Measurements from ENCODE around the gene RALY.

RALY gene

GRCh38 chr20:34004790-34005457 is 11.2 kb downstream of the RALY start:
- no peak for TF ChIP-seq CTCF (conservative IDR thresholded peaks at IDR 0.05; ENCODE audit: low read depth, low read length)
- H4K20me1 ChIP-seq (ENCODE audit: insufficient read depth) = peaks cover 75% of the 10 kb centered on the region
- H3K79me2 ChIP-seq (ENCODE audit: insufficient read depth, low read depth) = peaks cover 100% of the 10 kb centered on the region

GRCh38 chr20:34006619-34007018 is 12.9 kb downstream of the RALY start:
- no peaks in the 10 kb centered on the region for H3K27me3 ChIP-seq (ENCODE audit: insufficient read depth, low read depth)
- H4K20me1 ChIP-seq (ENCODE audit: insufficient read depth) = peaks cover 78% of the 10 kb centered on the region
- no peak overlapping the region for H2AFZ ChIP-seq (ENCODE audit: low read depth)
- H3K36me3 ChIP-seq (ENCODE audit: insufficient read depth) = no peaks in the 10 kb centered on the region
- H3K9ac ChIP-seq = no peak overlapping the region
- no peak overlapping the region for H3K27ac ChIP-seq
- no peak overlapping the region for H3K4me2 ChIP-seq
- TF ChIP-seq CTCF (conservative IDR thresholded peaks at IDR 0.05; ENCODE audit: low read depth, low read length) = no peak
- peaks cover 53% of the 10 kb centered on the region for H3K4me1 ChIP-seq (ENCODE audit: low read depth, poor library complexity, severe bottlenecking)
- no peak overlapping the region for H3K4me3 ChIP-seq (IDR thresholded peaks at IDR 0.05; ENCODE audit: insufficient read depth, low read depth, low read length)
- peaks cover 100% of the 10 kb centered on the region for H3K79me2 ChIP-seq (ENCODE audit: insufficient read depth, low read depth)

More at GRCh38 chr20:34004790-34005457, 11.2 kb downstream of the RALY start:
- Histone ChIP-seq H3K9ac (no peak overlapping the region), H3K36me3 (ENCODE audit: insufficient read depth) (no peaks in the 10 kb centered on the region), H3K4me1 (ENCODE audit: low read depth, poor library complexity, severe bottlenecking) (peaks cover 50% of the 10 kb centered on the region), H3K4me3 (IDR thresholded peaks at IDR 0.05; ENCODE audit: insufficient read depth, low read depth, low read length) (no peak overlapping the region), H3K27ac (no peak overlapping the region), H2AFZ (ENCODE audit: low read depth) (no peak overlapping the region), H3K27me3 (ENCODE audit: insufficient read depth, low read depth) (no peaks in the 10 kb centered on the region), H3K4me2 (no peak overlapping the region)

- H3K27me3 ChIP-seq (ENCODE audit: insufficient read depth, low read depth) = no peaks in the 10 kb centered on the region
- no peak overlapping the region for H3K27ac ChIP-seq
- no peak overlapping the region for H3K4me3 ChIP-seq (IDR thresholded peaks at IDR 0.05; ENCODE audit: insufficient read depth, low read depth, low read length)
- H2AFZ ChIP-seq (ENCODE audit: low read depth) = no peak overlapping the region
- peaks cover 77% of the 10 kb centered on the region for H4K20me1 ChIP-seq (ENCODE audit: insufficient read depth)
- H3K4me1 ChIP-seq (ENCODE audit: low read depth, poor library complexity, severe bottlenecking) = peaks cover 71% of the 10 kb centered on the region
- H3K79me2 ChIP-seq (ENCODE audit: insufficient read depth, low read depth) = peaks cover 100% of the 10 kb centered on the region
- no peak overlapping the region for H3K4me2 ChIP-seq
- H3K9ac ChIP-seq = no peak overlapping the region
- no peaks in the 10 kb centered on the region for H3K36me3 ChIP-seq (ENCODE audit: insufficient read depth)
- TF ChIP-seq CTCF (conservative IDR thresholded peaks at IDR 0.05; ENCODE audit: low read depth, low read length) = no peak
These were observed 14.8 kb downstream of the RALY start for GRCh38 chr20:34008477-34008876.

- Histone ChIP-seq H3K9ac (no peak overlapping the region), H3K27ac (no peak overlapping the region), H3K4me2 (no peak overlapping the region)
These were observed 16.8 kb downstream of the RALY start for GRCh38 chr20:34010405-34010931.

More at GRCh38 chr20:34010405-34010931, 16.8 kb downstream of the RALY start:
- Histone ChIP-seq H4K20me1 (ENCODE audit: insufficient read depth) (peaks cover 64% of the 10 kb centered on the region), H3K4me3 (IDR thresholded peaks at IDR 0.05; ENCODE audit: insufficient read depth, low read depth, low read length) (no peak overlapping the region), H3K79me2 (ENCODE audit: insufficient read depth, low read depth) (peaks cover 100% of the 10 kb centered on the region), H3K4me1 (ENCODE audit: low read depth, poor library complexity, severe bottlenecking) (peaks cover 83% of the 10 kb centered on the region), H3K27me3 (ENCODE audit: insufficient read depth, low read depth) (no peaks in the 10 kb centered on the region), H3K36me3 (ENCODE audit: insufficient read depth) (no peaks in the 10 kb centered on the region), H2AFZ (ENCODE audit: low read depth) (no peak overlapping the region)
- TF ChIP-seq CTCF (conservative IDR thresholded peaks at IDR 0.05; ENCODE audit: low read depth, low read length) = no peak

All from KMS-11 (cell line).